NOMO-1 treated with dmso at 0.1 percent for 144 hours (cell line): ENCODE measurements around the gene TFG.

Experiments
- DNase-seq: peaks from one replicate; lab custom pipeline; 2025; ENCODE audit not compliant: unreplicated experiment; lab: John Stamatoyannopoulos, UW

Gene TFG

GRCh38 chr3:100783619-100784018 lies 74.3 kb downstream of the TFG start:
- no peak for DNase-seq

DNA sequence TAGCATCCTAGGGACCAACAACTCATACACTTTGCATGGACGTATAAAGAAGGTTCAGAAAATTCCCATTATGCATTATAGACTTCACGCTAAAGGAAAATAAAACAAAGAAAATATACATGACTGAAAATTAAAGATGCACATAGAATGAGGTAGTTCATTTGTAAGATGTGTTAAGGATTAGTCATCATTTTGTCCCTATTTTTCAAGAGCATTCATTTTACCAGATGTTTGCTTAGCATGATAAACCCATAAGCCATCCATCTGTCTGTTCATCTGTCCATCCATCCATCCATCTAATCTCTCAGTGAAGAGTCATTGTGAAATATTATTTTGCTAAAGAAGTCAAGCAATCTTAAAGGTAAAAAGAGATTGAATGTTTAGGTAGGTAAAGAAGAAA lies 80.3 kb downstream of the TFG start:
- no peak for DNase-seq

DNA sequence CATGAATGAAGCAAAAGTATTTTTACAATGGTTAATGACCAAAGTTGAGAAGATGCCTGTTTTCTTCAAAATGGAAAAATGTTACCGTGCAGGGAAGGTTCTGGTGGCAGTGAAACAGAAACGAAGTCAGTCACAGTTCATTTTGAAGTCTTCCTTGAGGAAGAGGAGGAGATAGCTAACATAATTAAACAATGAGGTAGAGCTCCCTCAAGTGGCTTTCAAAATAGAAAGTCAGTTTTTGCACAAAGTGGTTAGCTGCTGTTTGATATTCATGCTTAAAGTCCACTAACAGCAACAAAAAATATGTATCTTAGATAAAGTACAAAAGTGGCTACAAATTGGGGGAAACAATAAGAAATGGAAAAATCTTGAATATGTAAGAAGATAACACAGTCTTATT lies 87.3 kb downstream of the TFG start:
- no peak for DNase-seq

GRCh38 chr3:100798012-100798411 lies 88.7 kb downstream of the TFG start:
- no peak for DNase-seq
